ENCODE results near the gene TNFSF15.

GRCh38 chr9:114776683-114777399 lies 29.0 kb downstream of the TNFSF15 start:
- TF ChIP-seq ARNTL (CRISPR knock-in tag; IDR thresholded peaks at IDR 0.05; ENCODE audit: borderline replicate concordance, low read depth) (no peak), TOX (CRISPR knock-in tag; IDR thresholded peaks at IDR 0.05; ENCODE audit: borderline replicate concordance) (no peak), POU6F1 (CRISPR knock-in tag; IDR thresholded peaks at IDR 0.05; ENCODE audit: borderline replicate concordance, low read depth) (no peak), ESRRG (CRISPR knock-in tag; IDR thresholded peaks at IDR 0.05) (no peak), ZFP30 (CRISPR knock-in tag; IDR thresholded peaks at IDR 0.05) (no peak)

All from SK-N-SH treated with all-trans-retinoic acid at 6 μM for 48 hours (cell line).